OCI-LY7 (cell line): ENCODE results near the gene ARID5A. TPM values are rescaled to one million over a fixed set of nuclear protein-coding genes. Genes with fewer than 3 reads are reported as not detected.

Experiments
- BruUV-seq: library from RNA; stranded (reverse); fragments of 400-500 nt; replicated peaks from 2 replicates; lab custom pipeline; 2021; lab: Mats Ljungman, UMichigan
- CTCF ChIA-PET: fragments of 300-600 bp; sonication (Branson Sonifier 250); formaldehyde crosslinking; loops from one replicate; lab custom pipeline; 2022; ENCODE audit warnings: antibody characterized with exemption; ENCODE audit not compliant: unreplicated experiment; lab: Charles Lee
- POLR2A ChIA-PET: fragments of 300-600 bp; sonication (Branson Sonifier 250); formaldehyde crosslinking; loops from one replicate; lab custom pipeline; 2022; ENCODE audit warnings: antibody characterized with exemption; lab: Charles Lee
- DNase-seq: peaks from one replicate; pipeline ENCODE4 v3.0.0-alpha.2; 2015; ENCODE audit warnings: low spot score
- H2AFZ ChIP-seq: fragments of 200-600 bp; sonication (generic), shearing (Covaris generic); 2 replicates; pipeline ENCODE4 v1.6.1; 2014; ENCODE audit warnings: mild to moderate bottlenecking, antibody characterized with exemption, low read length, moderate library complexity
- H3K27ac ChIP-seq: fragments of 200-600 bp; sonication (generic); 2 replicates; pipeline ENCODE4 v1.5.1; 2014; ENCODE audit warnings: mixed run types, low read depth, mild to moderate bottlenecking, moderate library complexity, low read length, inconsistent platforms; ENCODE audit not compliant: poor library complexity, severe bottlenecking
- H3K36me3 ChIP-seq: fragments of 200-600 bp; sonication (generic); 2 replicates; pipeline ENCODE4 v1.6.1; 2014; ENCODE audit warnings: mild to moderate bottlenecking, antibody characterized with exemption, low read length, moderate library complexity, mixed read lengths; ENCODE audit not compliant: insufficient read depth
- H3K4me1 ChIP-seq: fragments of 200-600 bp; sonication (generic); 2 replicates; pipeline ENCODE4 v1.5.1; 2014; ENCODE audit warnings: mild to moderate bottlenecking, low read length; ENCODE audit not compliant: insufficient read depth, poor library complexity, severe bottlenecking
- H3K4me2 ChIP-seq: fragments of 200-600 bp; sonication (generic); 2 replicates; pipeline ENCODE4 v1.6.1; 2014; ENCODE audit warnings: mild to moderate bottlenecking, low read length
- H3K4me3 ChIP-seq: fragments of 200-600 bp; sonication (generic); 2 replicates; pipeline ENCODE4 v1.5.1; 2014; ENCODE audit warnings: mild to moderate bottlenecking, low read depth, low read length; ENCODE audit not compliant: poor library complexity, severe bottlenecking
- H3K79me2 ChIP-seq: fragments of 200-600 bp; sonication (generic); 2 replicates; pipeline ENCODE4 v1.6.1; 2016; ENCODE audit warnings: low read depth, mild to moderate bottlenecking, low read length, moderate library complexity, mixed read lengths; ENCODE audit not compliant: insufficient read depth
- H3K9me2 ChIP-seq: fragments of 200-600 bp; sonication (generic); 2 replicates; pipeline ENCODE4 v1.6.1; 2016; ENCODE audit warnings: mild to moderate bottlenecking, low read length, mixed read lengths; ENCODE audit not compliant: insufficient read depth
- H3K9me3 ChIP-seq: fragments of 200-600 bp; sonication (generic); 2 replicates; pipeline ENCODE4 v1.6.1; 2014; ENCODE audit warnings: mild to moderate bottlenecking, mixed run types, low read length, mixed read lengths
- H4K20me1 ChIP-seq: fragments of 200-600 bp; sonication (generic); 2 replicates; pipeline ENCODE4 v1.6.1; 2014; ENCODE audit warnings: mild to moderate bottlenecking, antibody characterized with exemption, low read length, moderate library complexity, mixed read lengths; ENCODE audit not compliant: insufficient read depth
- CTCF ChIP-seq: fragments of 200-600 bp; sonication (generic); conservative IDR thresholded peaks from 2 replicates; pipeline ENCODE4 v1.5.1; 2014; ENCODE audit warnings: mild to moderate bottlenecking, antibody characterized with exemption, low read length, moderate library complexity, mixed read lengths
- EZH2phosphoT487 ChIP-seq: fragments of 200-600 bp; sonication (generic); IDR thresholded peaks from 2 replicates; pipeline ENCODE4 v1.6.1; 2018; ENCODE audit warnings: low read depth, borderline replicate concordance, mild to moderate bottlenecking, mixed run types, antibody characterized with exemption, low read length, moderate library complexity, mixed read lengths
- intact Hi-C: fragments of 100-400 bp; cut with micrococcal nuclease; formaldehyde crosslinking; loops from one replicate; pipeline ENCODE4 v1.10.0; 2022; ENCODE audit not compliant: unreplicated experiment
- total RNA-seq, 2 experiments: library from RNA; depleted of rRNA in 1 of 2; stranded (reverse); fragments of >200 nt in 1 of 2; shearing (Covaris generic) in 1 of 2; gene quantifications; 2 replicates each; pipeline ENCODE4 v1.2.3, GENCODE V29; 2014 to 2022

ARID5A gene
- total RNA-seq, 2 experiments from 2014 or later: 4.4 to 6.0 TPM

GRCh38 chr2:96489663-96490062, 46.9 kb upstream of the ARID5A start:
- ChIA-PET POLR2A (no interaction called here), CTCF (no interaction called here)
- no peaks in the 10 kb centered on the region for H3K9me2 ChIP-seq
- no peak for DNase-seq
- intact Hi-C loops: no loop called here
- no peak overlapping the region for H3K4me3 ChIP-seq
- H3K27ac ChIP-seq: no peak overlapping the region
- no peaks in the 10 kb centered on the region for H3K36me3 ChIP-seq
- H3K4me1 ChIP-seq: no peaks in the 10 kb centered on the region
- no peak overlapping the region for H3K4me2 ChIP-seq
- H3K79me2 ChIP-seq: no peaks in the 10 kb centered on the region
- H3K9me3 ChIP-seq: no peaks in the 10 kb centered on the region; the same call in 1 of the 2 replicates
- H2AFZ ChIP-seq: no peak overlapping the region
- no TSS peak for BruUV-seq
- H4K20me1 ChIP-seq: no peaks in the 10 kb centered on the region
- TF ChIP-seq CTCF (no peak), EZH2phosphoT487 (no peak)

- intact Hi-C loops: no loop called here
Observed at GRCh38 chr2:96491860-96492497, 44.6 kb upstream of the ARID5A start.

More at GRCh38 chr2:96491860-96492497, 44.6 kb upstream of the ARID5A start:
- CTCF ChIA-PET: no interaction called here
- POLR2A ChIA-PET: no interaction called here
- no peak overlapping the region for H2AFZ ChIP-seq
- H3K9me3 ChIP-seq: no peaks in the 10 kb centered on the region; the same call in 1 of the 2 replicates
- no peaks in the 10 kb centered on the region for H3K9me2 ChIP-seq
- no TSS peak for BruUV-seq
- H3K4me3 ChIP-seq: no peak overlapping the region
- TF ChIP-seq CTCF (no peak), EZH2phosphoT487 (no peak)
- no peaks in the 10 kb centered on the region for H3K79me2 ChIP-seq
- no peaks in the 10 kb centered on the region for H4K20me1 ChIP-seq
- no peak overlapping the region for H3K27ac ChIP-seq
- no peak for DNase-seq
- H3K4me1 ChIP-seq: no peaks in the 10 kb centered on the region
- H3K36me3 ChIP-seq: no peaks in the 10 kb centered on the region
- H3K4me2 ChIP-seq: no peak overlapping the region
